ENCODE results near the gene SEMA6B. TPM values are rescaled to one million over a fixed set of nuclear protein-coding genes. Genes with fewer than 3 reads are reported as not detected.

SEMA6B gene
- total RNA-seq, 1 donor from 2014 or later = 107 TPM

GRCh38 chr19:4510435-4511255 lies 48.8 kb downstream of the SEMA6B start:
- no peak for DNase-seq (ENCODE audit: low read depth, low spot score)

- no peak for DNase-seq (ENCODE audit: low read depth, low spot score)
Observed at GRCh38 chr19:4508698-4509097, 50.8 kb downstream of the SEMA6B start.

- no peak for DNase-seq (ENCODE audit: low read depth, low spot score)
Observed at GRCh38 chr19:4507804-4508203, 51.7 kb downstream of the SEMA6B start.

GRCh38 chr19:4507150-4507452 lies 52.4 kb downstream of the SEMA6B start:
- DNase-seq (ENCODE audit: low read depth, low spot score) = no peak

GRCh38 chr19:4506449-4507149 lies 52.9 kb downstream of the SEMA6B start:
- DNase-seq (ENCODE audit: low read depth, low spot score) = peak; percentile 26

GRCh38 chr19:4505570-4506448 lies 53.7 kb downstream of the SEMA6B start:
- no peak for DNase-seq (ENCODE audit: low read depth, low spot score)

DNA sequence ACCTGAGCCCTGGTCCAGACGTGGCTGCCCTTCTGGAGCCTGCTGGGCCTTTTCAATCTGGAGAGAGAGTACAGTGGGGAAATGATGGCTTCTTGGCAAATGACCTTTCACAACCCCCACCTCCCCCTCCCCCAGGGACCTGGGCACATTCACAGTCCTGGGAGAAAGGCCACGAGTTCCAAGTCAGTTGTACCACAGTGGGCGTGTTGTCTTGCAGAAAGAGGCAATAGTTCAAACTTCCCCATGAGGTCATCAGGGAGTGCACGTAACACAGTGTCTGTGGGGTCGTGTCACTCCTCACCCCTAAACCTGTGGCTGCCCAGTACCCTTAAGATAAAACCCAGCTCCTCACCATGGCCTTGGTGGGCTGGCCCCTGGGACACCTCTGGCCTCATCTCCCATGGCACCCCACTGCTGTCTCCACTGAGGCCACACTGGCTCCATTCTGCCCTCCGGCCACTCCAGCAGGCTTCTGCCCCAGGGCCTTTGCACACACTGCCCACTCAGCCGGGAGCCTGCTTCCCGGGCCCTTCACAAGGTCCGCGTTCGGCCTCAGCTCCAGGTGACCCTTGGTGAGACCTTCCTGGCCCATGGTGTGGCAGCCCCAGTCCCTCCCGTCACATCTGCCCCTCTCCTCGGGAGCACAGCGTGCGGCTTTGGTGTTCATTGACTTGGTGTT lies 54.5 kb downstream of the SEMA6B start:
- DNase-seq (ENCODE audit: low read depth, low spot score) = no peak

DNA sequence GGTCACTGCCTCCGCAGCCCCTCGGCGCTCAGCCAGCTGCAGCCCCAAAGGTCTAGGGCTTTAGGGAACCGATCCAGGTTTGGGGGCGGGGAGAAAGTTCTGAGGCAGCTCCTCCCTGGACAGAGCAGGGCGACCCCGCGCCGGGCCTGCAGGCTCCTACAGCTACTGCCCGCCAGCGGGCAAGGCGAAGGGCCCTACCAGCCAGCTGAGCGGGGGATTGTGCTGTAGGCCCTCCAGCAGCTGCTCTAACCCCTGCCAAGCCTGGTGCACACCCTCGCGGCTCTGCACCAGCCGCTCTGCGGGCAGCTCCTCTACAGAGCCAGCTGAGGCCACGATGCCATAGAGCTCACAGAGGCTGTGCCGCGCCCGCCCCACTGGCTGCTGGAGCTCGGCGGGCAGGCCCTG lies 55.2 kb downstream of the SEMA6B start:
- DNase-seq (ENCODE audit: low read depth, low spot score) = no peak

DNA sequence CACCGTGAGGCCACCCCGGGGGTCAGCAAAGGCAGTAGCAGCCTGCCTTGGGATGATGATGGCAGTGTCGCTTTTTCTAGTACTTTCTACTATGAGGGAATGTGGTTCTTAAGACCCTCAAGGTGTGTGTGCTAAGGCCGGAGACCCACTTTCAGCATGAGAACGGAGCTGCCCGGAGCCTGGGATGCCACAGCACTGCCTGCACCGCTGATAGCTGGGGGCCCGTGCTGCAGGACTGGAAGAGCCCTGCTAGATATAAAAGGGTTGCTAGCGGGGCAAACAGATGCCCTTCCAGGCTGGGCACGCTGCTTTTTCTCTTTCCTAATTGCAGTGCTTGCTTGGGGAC lies 55.7 kb downstream of the SEMA6B start:
- no peak for DNase-seq (ENCODE audit: low read depth, low spot score)

DNA sequence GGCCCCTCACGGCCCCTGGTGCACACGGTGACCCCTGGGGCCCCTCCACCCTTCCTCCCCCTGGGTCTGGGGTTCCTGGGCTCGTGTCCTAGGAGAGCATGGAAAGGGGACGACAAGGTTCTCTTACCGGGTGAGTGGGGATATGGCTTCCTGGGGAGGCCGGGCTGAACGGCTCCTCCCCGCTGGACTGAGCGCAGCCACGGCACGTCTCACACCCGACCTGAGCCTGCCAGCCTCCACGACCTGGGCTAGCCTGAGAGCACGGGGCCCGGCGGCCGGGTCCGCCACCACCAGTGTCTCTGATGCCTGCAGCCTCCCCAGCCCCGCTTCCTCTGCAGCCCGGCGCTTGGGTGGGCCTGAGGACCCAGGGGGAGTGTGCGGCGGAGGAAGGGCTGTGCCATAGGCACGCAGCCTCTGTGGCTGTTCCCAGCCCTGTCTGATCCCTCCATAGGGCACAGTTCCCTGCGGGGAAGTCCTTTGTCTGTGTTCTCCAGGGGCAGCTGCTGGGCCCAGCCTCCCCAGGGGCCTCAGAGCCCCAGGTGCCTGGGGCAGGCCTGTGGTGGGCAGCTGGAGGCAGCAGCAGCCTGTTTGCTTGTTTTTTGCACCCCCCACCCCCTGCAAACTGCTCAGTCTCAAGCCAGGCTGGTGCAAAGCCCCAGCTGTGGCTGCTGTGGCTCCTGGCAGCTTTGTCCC lies 56.2 kb downstream of the SEMA6B start:
- DNase-seq (ENCODE audit: low read depth, low spot score) = no peak

- DNase-seq (ENCODE audit: low read depth, low spot score) = no peak
Observed at GRCh38 chr19:4502282-4503131, 57.0 kb downstream of the SEMA6B start.

GRCh38 chr19:4501691-4502090 lies 57.8 kb downstream of the SEMA6B start:
- no peak for DNase-seq (ENCODE audit: low read depth, low spot score)

- no peak for DNase-seq (ENCODE audit: low read depth, low spot score)
Observed at GRCh38 chr19:4500841-4501591, 58.5 kb downstream of the SEMA6B start.

DNA sequence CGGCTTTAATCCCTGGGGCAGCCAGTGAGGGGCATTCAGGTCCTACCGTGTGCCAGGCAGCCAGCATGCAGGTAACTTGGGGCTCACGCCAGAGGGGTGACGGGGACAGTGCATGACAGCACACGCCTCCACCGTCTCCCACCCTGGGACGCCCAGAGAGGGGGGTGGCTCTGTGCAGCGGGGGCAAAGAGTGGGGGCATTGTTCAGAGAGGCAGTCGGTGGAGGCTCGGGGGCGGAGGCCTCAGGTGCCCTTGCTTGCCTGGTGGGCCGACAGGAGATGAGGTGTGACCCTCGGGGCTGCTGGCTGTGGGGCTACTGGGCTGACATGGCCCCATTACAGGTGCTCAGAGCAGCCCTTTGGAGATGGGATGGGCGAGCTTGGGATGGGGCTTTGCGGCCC lies 59.6 kb downstream of the SEMA6B start:
- no peak for DNase-seq (ENCODE audit: low read depth, low spot score)

- DNase-seq (ENCODE audit: low read depth, low spot score) = no peak
Observed at GRCh38 chr19:4499318-4499717, 60.2 kb downstream of the SEMA6B start.

GRCh38 chr19:4498694-4499093 lies 60.8 kb downstream of the SEMA6B start:
- no peak for DNase-seq (ENCODE audit: low read depth, low spot score)

- no peak for DNase-seq (ENCODE audit: low read depth, low spot score)
Observed at GRCh38 chr19:4497770-4498389, 61.6 kb downstream of the SEMA6B start.

GRCh38 chr19:4496304-4496703 lies 63.2 kb downstream of the SEMA6B start:
- no peak for DNase-seq (ENCODE audit: low read depth, low spot score)

GRCh38 chr19:4495471-4495870 lies 64.0 kb downstream of the SEMA6B start:
- DNase-seq (ENCODE audit: low read depth, low spot score) = no peak
